Activated CD8-positive, alpha-beta T cell treated with anti-CD3 and anti-CD28 coated beads, Interleukin-2, amount 10 ng/mL, durations not matched to agents 7 days and 5 days (primary cell): ENCODE results near the gene CA11. TPM values are rescaled to one million over a fixed set of nuclear protein-coding genes. Genes with fewer than 3 reads are reported as not detected.
"Not testable (repeated sequence)": the region's sequence is repeated elsewhere in the genome, so short reads cannot be mapped to it uniquely, and the experiment has no call there.

Experiments
- ATAC-seq: fragments of 150-1000 bp; cut with Tn5 transposase; one replicate; pipeline ENCODE4 v1.10.0; 2021; ENCODE audit warnings: moderate library complexity
- CTCF ChIA-PET: fragments of 350-600 bp; sonication (Branson Sonifier 250); formaldehyde crosslinking; loops from one replicate; lab custom pipeline; 2021; ENCODE audit warnings: antibody characterized with exemption; lab: Charles Lee
- POLR2A ChIA-PET: fragments of 350-600 bp; sonication (Branson Sonifier 250); formaldehyde crosslinking; loops from one replicate; lab custom pipeline; 2021; ENCODE audit warnings: antibody characterized with exemption; lab: Charles Lee
- DNase-seq: peaks from one replicate; pipeline ENCODE4 v3.0.0-alpha.2; 2020
- H3K27ac Mint-ChIP-seq: one replicate; pipeline ENCODE4 v1.8.0; 2021; ENCODE audit warnings: mild to moderate bottlenecking, mixed read lengths
- H3K27me3 Mint-ChIP-seq: one replicate; pipeline ENCODE4 v1.8.0; 2021; ENCODE audit warnings: low read depth, mixed read lengths
- H3K36me3 Mint-ChIP-seq: one replicate; pipeline ENCODE4 v1.8.0; 2021; ENCODE audit warnings: low read depth, mixed read lengths
- H3K4me1 Mint-ChIP-seq: one replicate; pipeline ENCODE4 v1.8.0; 2021; ENCODE audit warnings: low read depth, mixed read lengths
- H3K4me3 Mint-ChIP-seq: one replicate; pipeline ENCODE4 v1.8.0; 2021; ENCODE audit warnings: mild to moderate bottlenecking, mixed read lengths
- H3K9me3 Mint-ChIP-seq: one replicate; pipeline ENCODE4 v1.8.0; 2022; ENCODE audit warnings: mixed read lengths; ENCODE audit not compliant: insufficient read depth
- total RNA-seq, 2 experiments: library from RNA; stranded (reverse); gene quantifications; one replicate each; pipeline ENCODE4 v1.2.3, GENCODE V29; 2021

The CA11 gene
- total RNA-seq, 2 experiments from 2014 or later = 5.2 to 6.3 TPM

DNA sequence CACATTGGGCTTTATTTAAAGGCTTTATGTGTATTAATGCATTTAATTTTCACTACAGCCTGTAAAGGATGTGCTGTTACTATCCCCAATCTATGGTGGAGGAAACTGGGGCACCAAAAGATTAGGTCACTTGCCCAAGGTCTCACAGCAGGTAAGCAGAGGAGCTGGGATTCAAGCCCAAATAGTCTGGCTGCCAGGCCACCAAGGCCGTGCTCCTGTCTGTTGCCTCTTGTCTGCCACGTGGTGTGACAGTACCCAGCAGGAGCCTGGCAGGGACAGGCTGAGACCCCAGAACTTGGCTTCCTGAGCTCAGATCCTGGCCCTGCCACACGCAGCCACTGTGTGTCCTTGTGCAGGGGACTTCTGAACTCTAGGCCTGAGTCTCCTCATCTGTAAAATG, 22.3 kb upstream of the CA11 start:
- DNase-seq (no peak), ATAC-seq (no peak)
- ChIA-PET CTCF (no interaction called here), POLR2A (no interaction called here)
- H3K4me3 Mint-ChIP-seq = no peak overlapping the region
- H3K27ac Mint-ChIP-seq = no peak overlapping the region
- H3K36me3 Mint-ChIP-seq = no peaks in the 10 kb centered on the region
- peaks cover 2% of the 10 kb centered on the region for H3K27me3 Mint-ChIP-seq
- H3K9me3 Mint-ChIP-seq = no peaks in the 10 kb centered on the region
- H3K4me1 Mint-ChIP-seq = no peaks in the 10 kb centered on the region

DNA sequence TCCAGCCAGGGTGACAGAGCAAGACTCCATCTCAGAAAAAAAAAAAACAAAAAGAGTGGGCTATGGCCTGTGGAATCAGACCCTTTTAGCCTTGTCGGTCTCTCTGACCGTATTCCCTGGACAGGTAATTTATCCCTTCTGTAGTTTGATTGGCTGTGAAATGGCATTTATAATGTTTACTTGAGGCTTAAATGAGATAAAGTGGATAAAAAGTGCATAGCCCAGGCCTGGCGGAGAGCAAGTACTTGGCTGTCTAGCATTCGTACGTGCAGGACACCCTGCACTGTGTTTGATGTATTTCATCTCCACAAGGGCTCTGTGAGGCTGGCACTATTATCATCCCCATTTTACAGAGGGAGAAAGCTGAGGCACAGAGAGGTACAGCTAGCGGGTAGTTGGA, 19.8 kb upstream of the CA11 start:
- no peak overlapping the region for H3K27ac Mint-ChIP-seq
- CTCF ChIA-PET = interaction anchor here (1.0 kb wide), 1 partner anchor 12 kb away, joined by 3 read pairs; no protein-coding TSS in a partner anchor

DNA sequence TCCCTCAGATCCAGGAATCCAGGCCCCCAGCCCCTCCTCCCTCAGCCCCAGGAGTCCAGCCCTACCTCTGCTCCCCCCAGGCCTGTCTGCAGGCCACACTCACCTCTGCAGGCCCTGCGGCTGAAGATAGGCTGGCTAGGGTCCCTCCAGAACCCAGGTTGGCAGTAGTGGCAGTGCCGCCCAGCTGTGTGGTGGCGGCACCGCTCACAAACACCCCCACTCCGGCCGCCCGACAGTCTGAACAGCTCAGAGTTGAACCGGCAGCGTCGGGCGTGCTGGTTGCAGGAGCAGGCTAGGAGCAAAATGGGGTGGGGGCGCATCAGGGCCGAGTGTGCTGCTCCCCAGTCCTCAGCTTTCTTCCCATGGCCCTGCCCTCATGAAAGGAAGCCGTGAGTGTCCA, 18.5 kb upstream of the CA11 start:
- Mint-ChIP-seq H3K36me3 (no peaks in the 10 kb centered on the region), H3K4me1 (peaks cover 8% of the 10 kb centered on the region), H3K27ac (no peak overlapping the region), H3K9me3 (no peaks in the 10 kb centered on the region), H3K4me3 (no peak overlapping the region), H3K27me3 (no peaks in the 10 kb centered on the region)
- CTCF ChIA-PET = interaction anchor here (0.9 kb wide), 1 partner anchor 13 kb away, joined by 3 read pairs; no protein-coding TSS in a partner anchor
- ATAC-seq (no peak), DNase-seq (no peak)
- POLR2A ChIA-PET = no interaction called here

More for the DNA sequence above, 19.8 kb upstream of the CA11 start:
- Mint-ChIP-seq H3K9me3 (no peaks in the 10 kb centered on the region), H3K4me3 (no peak overlapping the region), H3K27me3 (peaks cover 2% of the 10 kb centered on the region), H3K36me3 (no peaks in the 10 kb centered on the region), H3K4me1 (peaks cover 6% of the 10 kb centered on the region)
- ATAC-seq = no peak
- POLR2A ChIA-PET = no interaction called here
- no peak for DNase-seq

DNA sequence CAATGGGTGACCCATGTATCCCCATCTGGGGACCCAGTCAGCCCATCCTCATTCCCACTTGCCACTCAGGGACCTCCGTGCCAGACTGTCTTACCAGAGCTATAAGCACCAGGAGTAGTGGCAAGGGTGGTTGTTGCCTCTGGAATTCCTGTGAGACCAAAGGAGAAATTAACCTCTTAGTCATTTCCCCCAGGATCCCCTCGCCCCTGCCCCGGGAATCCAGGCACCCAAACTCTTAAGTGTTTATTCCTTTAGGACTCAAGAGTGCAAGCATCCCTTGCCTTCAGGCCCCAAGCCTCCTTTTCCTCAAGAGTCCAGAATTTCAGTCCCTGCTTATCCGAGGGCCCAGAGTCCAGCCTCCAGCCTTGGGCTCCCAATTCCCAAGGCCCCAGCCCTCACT, 17.7 kb upstream of the CA11 start:
- DNase-seq (no peak), ATAC-seq (no peak)
- peaks cover 3% of the 10 kb centered on the region for H3K27me3 Mint-ChIP-seq
- ChIA-PET POLR2A (no interaction called here), CTCF (no interaction called here)
- H3K9me3 Mint-ChIP-seq = no peaks in the 10 kb centered on the region
- no peaks in the 10 kb centered on the region for H3K36me3 Mint-ChIP-seq
- peaks cover 10% of the 10 kb centered on the region for H3K4me1 Mint-ChIP-seq
- no peak overlapping the region for H3K4me3 Mint-ChIP-seq
- no peak overlapping the region for H3K27ac Mint-ChIP-seq

DNA sequence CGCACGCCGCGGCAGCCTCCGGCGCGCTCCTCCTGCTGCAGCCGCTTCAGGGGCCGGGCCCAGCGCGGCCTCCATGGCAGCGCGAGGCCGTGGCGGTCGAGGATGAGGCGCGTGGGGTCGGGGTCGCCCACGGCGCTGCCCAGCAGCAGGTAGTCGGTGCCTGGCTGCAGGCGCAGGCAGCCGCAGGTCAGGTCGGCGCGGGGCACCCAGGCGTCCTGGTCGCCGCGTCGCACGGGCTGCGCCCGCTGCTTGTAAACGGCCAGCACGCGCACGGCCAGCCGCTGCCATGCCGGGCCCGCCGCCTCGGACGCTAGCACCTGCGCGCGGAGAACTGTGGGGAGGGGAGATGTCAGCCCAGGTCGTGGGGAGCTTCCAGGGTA, 15.7 kb upstream of the CA11 start:
- Mint-ChIP-seq H3K27ac (no peak overlapping the region), H3K9me3 (no peaks in the 10 kb centered on the region), H3K36me3 (no peaks in the 10 kb centered on the region), H3K4me1 (peaks cover 10% of the 10 kb centered on the region), H3K27me3 (peaks cover 10% of the 10 kb centered on the region), H3K4me3 (no peak overlapping the region)
- CTCF ChIA-PET = interaction anchor here (1.3 kb wide), 1 partner anchor 13 kb away, joined by 4 read pairs; no protein-coding TSS in a partner anchor
- ATAC-seq (no peak), DNase-seq (no peak)
- POLR2A ChIA-PET = no interaction called here

DNA sequence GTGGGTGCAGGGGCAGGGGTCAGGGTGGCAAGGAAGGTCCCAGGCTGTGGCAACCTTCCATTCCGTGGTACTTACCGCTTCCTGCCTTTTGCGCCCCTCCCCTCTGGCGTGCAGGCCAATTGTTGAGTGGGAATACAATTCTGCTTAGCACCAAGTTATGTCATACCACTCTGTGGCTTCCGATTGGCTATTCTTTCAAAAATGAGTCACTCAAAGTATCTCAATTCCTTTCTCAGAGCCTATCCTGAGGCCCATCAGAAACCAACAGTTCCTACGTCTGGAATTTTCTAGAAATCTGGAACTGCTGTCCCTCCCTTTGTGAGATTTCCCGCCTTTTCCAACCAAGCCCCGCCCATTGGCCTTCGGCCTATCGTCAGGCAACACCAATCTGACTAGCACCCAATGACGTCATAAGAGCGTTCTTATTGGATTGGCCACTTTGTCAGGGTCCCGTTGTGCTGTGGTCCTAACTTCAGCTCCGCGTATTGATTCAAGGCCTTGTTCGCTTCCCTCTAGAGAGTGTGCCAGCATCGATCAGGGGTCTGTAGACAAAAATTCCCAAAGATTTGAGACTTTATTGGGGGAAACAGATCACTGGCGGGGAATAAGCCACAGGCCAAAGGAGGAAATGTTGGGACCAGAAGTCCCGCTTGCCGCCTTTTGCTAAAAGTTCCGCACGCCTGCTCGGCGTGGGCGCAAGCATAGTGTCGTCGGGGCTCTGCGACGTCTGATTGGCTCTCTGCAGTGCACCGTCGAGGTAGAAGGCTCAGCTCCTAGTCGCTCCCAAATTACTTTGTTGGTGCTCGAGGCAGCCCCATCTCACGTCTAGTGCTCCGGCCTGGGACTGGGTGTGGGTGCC, 15.1 kb upstream of the CA11 start:
- Mint-ChIP-seq H3K36me3 (no peaks in the 10 kb centered on the region), H3K27me3 (peaks cover 11% of the 10 kb centered on the region), H3K27ac (peak overlapping the region; percentile 93), H3K4me3 (peak overlapping the region; percentile 44), H3K9me3 (no peaks in the 10 kb centered on the region), H3K4me1 (peaks cover 10% of the 10 kb centered on the region)
- DNase-seq (peak; percentile 90), ATAC-seq (peak; percentile 95)
- POLR2A ChIA-PET = no interaction called here
- CTCF ChIA-PET = interaction anchor here (1.3 kb wide), 1 partner anchor 13 kb away, joined by 4 read pairs; no protein-coding TSS in a partner anchor

DNA sequence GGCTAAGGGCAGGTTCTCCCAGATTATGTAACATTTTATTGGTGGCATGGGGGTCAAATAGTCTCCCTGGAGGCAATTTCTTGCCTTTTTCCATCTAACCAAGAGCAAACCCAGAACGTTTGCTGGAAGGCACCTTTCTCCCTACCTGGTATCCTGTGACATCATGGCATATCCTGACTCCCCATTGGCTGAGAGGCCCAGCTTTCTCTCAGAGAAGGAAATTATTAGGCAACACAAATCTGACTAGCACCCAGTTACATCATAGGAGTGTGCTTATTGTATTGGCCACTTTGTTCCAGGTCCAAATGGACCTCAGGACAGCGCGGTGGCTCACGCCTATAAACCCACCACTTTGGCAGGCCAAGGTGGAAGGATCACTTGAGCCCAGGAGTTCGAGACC, 13.8 kb upstream of the CA11 start:
- H3K27me3 Mint-ChIP-seq = peaks cover 11% of the 10 kb centered on the region
- no peaks in the 10 kb centered on the region for H3K9me3 Mint-ChIP-seq
- DNase-seq (no peak), ATAC-seq (no peak)
- H3K36me3 Mint-ChIP-seq = no peaks in the 10 kb centered on the region
- H3K4me3 Mint-ChIP-seq = no peak overlapping the region
- ChIA-PET CTCF (interaction anchor here (0.9 to 1.6 kb wide), 2 partner anchors 14 kb away, joined by 3 to 6 read pairs; partner anchors contain the start of gene CA11), POLR2A (interaction anchor here (0.9 kb wide), 1 partner anchor 9 kb away, joined by 3 read pairs; no protein-coding TSS in a partner anchor)
- peaks cover 10% of the 10 kb centered on the region for H3K4me1 Mint-ChIP-seq
- H3K27ac Mint-ChIP-seq = no peak overlapping the region

DNA sequence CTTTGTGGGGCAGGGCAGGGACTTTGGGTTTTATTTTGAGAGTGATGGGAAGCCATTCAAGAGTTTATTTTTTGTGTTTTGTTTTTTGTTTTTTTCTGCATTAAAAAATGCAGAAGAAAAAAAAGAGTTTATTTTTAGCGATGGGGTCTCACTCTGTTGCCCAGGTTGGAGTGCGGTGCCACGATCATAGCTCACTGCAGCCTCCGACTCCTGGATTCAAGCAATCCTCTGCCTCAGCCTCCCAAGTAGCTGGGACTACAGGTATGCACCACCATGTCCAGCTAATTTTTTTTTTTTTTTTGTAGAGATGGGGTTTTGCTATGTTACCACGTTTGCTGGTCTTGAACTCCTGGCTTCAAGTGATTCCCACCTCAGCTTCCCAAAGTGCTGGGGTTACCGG, 12.5 kb upstream of the CA11 start:
- Mint-ChIP-seq H3K27me3 (peaks cover 11% of the 10 kb centered on the region), H3K9me3 (no peaks in the 10 kb centered on the region), H3K4me3 (no peak overlapping the region), H3K36me3 (no peaks in the 10 kb centered on the region), H3K27ac (no peak overlapping the region), H3K4me1 (peaks cover 12% of the 10 kb centered on the region)
- no peak for ATAC-seq
- POLR2A ChIA-PET = no interaction called here
- DNase-seq = no peak
- CTCF ChIA-PET = no interaction called here

DNA sequence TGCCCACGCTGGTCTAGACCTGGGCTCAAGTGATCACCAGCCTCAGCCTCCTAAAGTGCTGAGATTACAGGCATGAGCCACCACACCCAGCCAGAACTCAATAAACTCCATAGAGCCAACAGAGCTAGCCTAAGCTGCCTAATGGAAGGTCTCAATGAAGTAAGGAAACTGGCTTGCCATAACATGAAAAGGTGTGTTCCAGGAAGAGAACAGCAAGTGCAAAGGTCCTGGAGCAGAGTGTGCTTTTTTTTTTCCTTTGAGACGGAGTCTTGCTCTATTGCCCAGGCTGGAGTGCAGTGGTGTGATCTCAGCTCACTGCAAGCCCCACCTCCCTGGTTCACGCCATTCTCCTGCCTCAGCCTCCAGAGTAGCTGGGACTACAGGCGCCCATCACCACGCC, 11.8 kb upstream of the CA11 start:
- H3K4me3 Mint-ChIP-seq, H3K36me3 Mint-ChIP-seq, H3K27ac Mint-ChIP-seq, H3K9me3 Mint-ChIP-seq, CTCF ChIA-PET, DNase-seq, ATAC-seq, POLR2A ChIA-PET: not testable (repeated sequence)
- Mint-ChIP-seq H3K27me3 (peaks cover 11% of the 10 kb centered on the region), H3K4me1 (peaks cover 14% of the 10 kb centered on the region)

DNA sequence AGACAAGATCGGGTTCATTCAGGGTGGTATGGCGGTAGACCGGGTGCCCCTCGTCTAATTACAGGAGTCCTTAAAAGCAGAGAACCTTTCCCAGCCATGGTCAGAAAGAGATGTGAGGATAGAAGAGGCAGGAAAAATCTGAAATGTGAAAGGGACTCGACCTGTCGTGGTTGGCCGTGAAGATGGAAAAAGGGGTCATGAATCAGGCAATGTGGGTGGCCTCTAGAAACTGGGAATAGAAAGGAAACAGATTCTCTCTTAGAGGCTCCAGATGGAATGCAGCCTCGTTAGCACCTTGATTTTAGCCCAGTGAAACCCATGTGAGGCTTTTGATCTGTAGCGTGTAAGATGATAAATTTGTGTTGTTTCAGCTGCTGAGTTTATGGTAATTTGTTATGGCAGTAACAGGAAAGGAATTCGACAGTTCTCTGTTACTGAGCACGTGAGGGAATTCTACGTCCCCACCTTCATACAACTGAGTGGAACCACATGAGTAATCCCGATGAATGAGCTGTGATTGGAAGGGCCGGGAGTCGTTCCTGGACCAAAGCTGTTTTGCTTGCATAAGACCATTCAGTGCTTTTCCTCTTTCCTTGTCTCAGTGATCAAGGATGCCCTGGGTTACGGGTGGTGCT, 11.0 kb upstream of the CA11 start:
- ChIA-PET CTCF (no interaction called here), POLR2A (no interaction called here)
- no peaks in the 10 kb centered on the region for H3K9me3 Mint-ChIP-seq
- H3K27me3 Mint-ChIP-seq = peaks cover 11% of the 10 kb centered on the region
- no peak overlapping the region for H3K27ac Mint-ChIP-seq
- DNase-seq = no peak
- no peaks in the 10 kb centered on the region for H3K36me3 Mint-ChIP-seq
- ATAC-seq = no peak
- H3K4me3 Mint-ChIP-seq = no peak overlapping the region
- H3K4me1 Mint-ChIP-seq = peaks cover 17% of the 10 kb centered on the region

DNA sequence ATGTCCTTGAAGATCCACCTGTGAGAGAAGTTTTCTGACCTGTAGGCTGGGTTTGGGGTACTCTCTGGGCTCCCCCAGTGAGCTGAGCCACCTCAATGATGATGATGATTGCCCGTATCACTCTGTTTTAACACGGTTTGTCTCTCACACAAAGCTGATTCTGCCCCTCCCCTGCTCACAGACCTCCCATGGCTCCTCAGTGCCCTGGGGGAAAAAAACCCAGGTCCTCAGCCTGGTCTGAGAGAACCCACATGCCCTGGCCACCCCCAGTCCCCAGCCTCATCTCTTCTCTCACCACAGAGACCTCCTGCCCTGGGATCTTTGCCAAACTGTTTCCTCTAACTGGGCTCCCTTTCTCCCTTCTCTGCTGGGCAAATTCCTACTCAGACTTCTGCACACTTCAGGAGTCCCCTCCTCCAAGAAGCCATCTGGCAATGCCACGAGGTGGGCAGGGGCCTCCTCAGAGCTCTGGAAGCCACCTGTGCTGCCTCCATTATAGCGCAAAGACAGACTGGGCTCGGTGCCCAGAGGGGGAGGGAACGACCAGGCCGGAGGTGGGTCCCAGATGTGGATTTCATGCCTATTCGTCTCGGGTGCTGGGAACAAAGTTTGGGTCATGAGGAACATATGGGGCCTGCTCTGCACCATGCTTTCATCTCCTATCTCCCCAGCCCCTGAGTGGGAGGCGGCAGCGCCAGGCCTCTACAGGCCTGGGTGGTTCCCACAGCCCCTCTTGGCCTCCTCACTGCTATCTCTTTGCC, 8.5 kb upstream of the CA11 start:
- POLR2A ChIA-PET = no interaction called here
- no peaks in the 10 kb centered on the region for H3K36me3 Mint-ChIP-seq

More for the DNA sequence above, 8.5 kb upstream of the CA11 start:
- Mint-ChIP-seq H3K9me3 (no peaks in the 10 kb centered on the region), H3K27me3 (peaks cover 11% of the 10 kb centered on the region), H3K27ac (no peak overlapping the region), H3K4me1 (peaks cover 18% of the 10 kb centered on the region), H3K4me3 (no peak overlapping the region)
- no peak for ATAC-seq
- CTCF ChIA-PET = interaction anchor here (1.9 kb wide), 1 partner anchor 263 kb away, joined by 5 read pairs; the partner anchor contains the start of gene KDELR1
- no peak for DNase-seq
